ENCODE measurements around the gene TFPI2. TPM values are rescaled to one million over a fixed set of nuclear protein-coding genes. Genes with fewer than 3 reads are reported as not detected.

Gene TFPI2
- total and polyA plus RNA-seq, 2 of the 4 experiments (the other 2 are of a cell fraction), result 48.9 to 99.0 TPM

GRCh38 chr7:93883917-93884345 lies 6.6 kb downstream of the TFPI2 start:
- no peak overlapping the region for H3K18ac ChIP-seq (ENCODE audit: low read depth, low read length)
- H2AK5ac ChIP-seq (ENCODE audit: low read depth, low read length), result no peak overlapping the region
- no peak overlapping the region for H3K27ac ChIP-seq (ENCODE audit: insufficient read depth, low read length)
- H4K8ac ChIP-seq (ENCODE audit: low read depth in 2 of 2, low read length in 2 of 2), result no peak overlapping the region
- no peak for ATAC-seq (ENCODE audit: low read depth)
- H2BK20ac ChIP-seq (ENCODE audit: low read depth, low read length), result no peak overlapping the region
- no peak overlapping the region for H3K14ac ChIP-seq (replicated peaks; ENCODE audit: low read depth, low read length)
- H3K9ac ChIP-seq (ENCODE audit: low read depth, low read length), result no peak overlapping the region
- H3K4me1 ChIP-seq (ENCODE audit: control insufficient read depth, insufficient read depth, low read length), result 0 out of 2 replicates have a peak, but pooled peaks cover under 1% of the 10 kb centered on the region
- in situ Hi-C loops (cut with MboI; ENCODE audit: low sequenced_read_pairs) (no loop called here), dilution Hi-C loops (cut with HindIII; ENCODE audit: low sequenced_read_pairs, unreplicated experiment) (no loop called here), intact Hi-C loops (cut with micrococcal nuclease) (no loop called here)
- H2BK15ac ChIP-seq (ENCODE audit: low read depth, low read length), result no peak overlapping the region
- CTCF ChIA-PET, result no interaction called here
- no peak for TF ChIP-seq CTCF (conservative IDR thresholded peaks at IDR 0.05; ENCODE audit: low read depth, low read length)
- no peak for TF ChIP-seq BHLHE40 (IDR thresholded peaks at IDR 0.05; ENCODE audit: low read depth, low read length)
- TF ChIP-seq POLR2A (IDR thresholded peaks at IDR 0.05; ENCODE audit: low read depth, low read length), result peak; percentile 40
- no peaks in the 10 kb centered on the region for H3K79me1 ChIP-seq (ENCODE audit: low read depth in 1 of 2, low read length in 2 of 2)
- H3K4ac ChIP-seq (ENCODE audit: low read depth, low read length), result no peak overlapping the region
- no peak for DNase-seq
- POLR2A ChIA-PET (ENCODE audit: unreplicated experiment), result no interaction called here
- no peaks in the 10 kb centered on the region for H3K9me1 ChIP-seq (ENCODE audit: insufficient read depth, low read length)
- H2BK5ac ChIP-seq (ENCODE audit: low read depth, low read length, poor library complexity, severe bottlenecking), result no peak overlapping the region
- no peak overlapping the region for H2AK9ac ChIP-seq (replicated peaks; ENCODE audit: low read depth, low read length, poor library complexity)
- no TSS peak for BruUV-seq (replicated peaks)
- H4K20me1 ChIP-seq (ENCODE audit: insufficient read depth, low read length), result no peaks in the 10 kb centered on the region; the same call in 1 of the 2 replicates
- no peaks in the 10 kb centered on the region; the same call in 1 of the 2 replicates for H3K36me3 ChIP-seq (ENCODE audit: control insufficient read depth, insufficient read depth, low read length)
- H2BK120ac ChIP-seq (ENCODE audit: low read depth, low read length), result no peak overlapping the region
- no peak overlapping the region for H4K5ac ChIP-seq (ENCODE audit: low read depth, low read length)
- no peak overlapping the region for H3K4me2 ChIP-seq (ENCODE audit: low read depth, low read length)
- no peak overlapping the region for H2AFZ ChIP-seq (replicated peaks; ENCODE audit: low read length, poor library complexity)
- no peak overlapping the region for H3K4me3 ChIP-seq (ENCODE audit: insufficient read depth, low read depth, low read length)
- H3K56ac ChIP-seq (ENCODE audit: extremely low read depth, insufficient read depth, low read length), result no peak overlapping the region
- no peak overlapping the region for H3K23ac ChIP-seq (ENCODE audit: low read depth, low read length)
- H3K9me3 ChIP-seq (ENCODE audit: control insufficient read depth, insufficient read depth, low read length), result peaks cover 2% of the 10 kb centered on the region; the same call in 1 of the 2 replicates
- no peaks in the 10 kb centered on the region for H3K27me3 ChIP-seq (ENCODE audit: control insufficient read depth, insufficient read depth, low read length)
- no peak overlapping the region for H4K91ac ChIP-seq (ENCODE audit: insufficient read depth, low read depth, low read length)
